HG03175 (cell line): Measurements from ENCODE around the gene MAP3K2.

Experiments
- ATAC-seq: cut with Tn5 transposase; IDR thresholded peaks from one replicate; pipeline ENCODE4 v1.9.1; 2021; ENCODE audit warnings: mild to moderate bottlenecking, moderate library complexity; ENCODE audit not compliant: unreplicated experiment

MAP3K2 gene

GRCh38 chr2:127407661-127408003 lies 19.9 kb upstream of the MAP3K2 start:
- no peak for ATAC-seq

GRCh38 chr2:127407091-127407490 lies 19.3 kb upstream of the MAP3K2 start:
- no peak for ATAC-seq

GRCh38 chr2:127406454-127406853 lies 18.7 kb upstream of the MAP3K2 start:
- ATAC-seq = no peak

- ATAC-seq = no peak
Observed at GRCh38 chr2:127405255-127405610, 17.5 kb upstream of the MAP3K2 start.

- ATAC-seq = no peak
Observed at GRCh38 chr2:127404466-127405254, 16.9 kb upstream of the MAP3K2 start.

- no peak for ATAC-seq
Observed at GRCh38 chr2:127403460-127403859, 15.7 kb upstream of the MAP3K2 start.

GRCh38 chr2:127401757-127402695 lies 14.3 kb upstream of the MAP3K2 start:
- ATAC-seq = no peak

- no peak for ATAC-seq
Observed at GRCh38 chr2:127400897-127401756, 13.4 kb upstream of the MAP3K2 start.

- ATAC-seq = no peak
Observed at GRCh38 chr2:127400533-127400896, 12.7 kb upstream of the MAP3K2 start.

GRCh38 chr2:127398239-127398590 lies 10.4 kb upstream of the MAP3K2 start:
- ATAC-seq = peak; percentile 93

GRCh38 chr2:127397568-127398238 lies 9.9 kb upstream of the MAP3K2 start:
- ATAC-seq = no peak

- no peak for ATAC-seq
Observed at GRCh38 chr2:127394492-127394891, 6.7 kb upstream of the MAP3K2 start.

GRCh38 chr2:127392828-127393578 lies 5.2 kb upstream of the MAP3K2 start:
- no peak for ATAC-seq

- ATAC-seq = no peak
Observed at GRCh38 chr2:127392133-127392827, 4.5 kb upstream of the MAP3K2 start.

- peak; percentile 15 for ATAC-seq
Observed at GRCh38 chr2:127389778-127390435, 2.1 kb upstream of the MAP3K2 start.

GRCh38 chr2:127388423-127389164 lies 819 bp upstream of the MAP3K2 start:
- ATAC-seq = peak; percentile 35

- peak; percentile 65 for ATAC-seq
Observed at GRCh38 chr2:127386764-127387654, 766 bp downstream of the MAP3K2 start.
